T47D (cell line): ENCODE measurements around the gene MINK1.
A peak's percentile ranks its signal among the peaks of the same experiment; 100 is the strongest.
"Not testable (repeated sequence)": the region's sequence is repeated elsewhere in the genome, so short reads cannot be mapped to it uniquely, and the experiment has no call there.

Experiments used
- DNase-seq, 2 experiments: peaks; one replicate each; pipeline versions ENCODE4 v3.0.0 to v3.0.0-alpha.2; 2011 to 2012; ENCODE audit warnings: low read depth in 1 of 2, low spot score in 1 of 2
- JUND ChIP-seq: IDR thresholded peaks from 2 replicates; pipeline ENCODE4 v1.6.1; 2012; ENCODE audit warnings: low read depth
- in situ Hi-C: cut with HindIII; loops from 2 replicates; pipeline ENCODE4 v1.10.0; 2016; ENCODE audit warnings: low sequenced_read_pairs, low pct_unique_long_range_greater_than_20kb

Gene MINK1

GRCh38 chr17:4858068-4858881 lies 25.1 kb downstream of the MINK1 start:
- TF ChIP-seq JUND = no peak
- DNase-seq = no peak
- in situ Hi-C loops = no loop called here

- peak in 1 of 2 experiments; percentile 32 for DNase-seq
- TF ChIP-seq JUND = no peak
- in situ Hi-C loops = no loop called here
Measured at GRCh38 chr17:4858882-4859260, 25.7 kb downstream of the MINK1 start.

GRCh38 chr17:4859816-4860625 lies 26.9 kb downstream of the MINK1 start:
- no peak for DNase-seq
- TF ChIP-seq JUND = no peak
- in situ Hi-C loops = no loop called here

GRCh38 chr17:4860651-4861050 lies 27.5 kb downstream of the MINK1 start:
- TF ChIP-seq JUND = no peak
- DNase-seq = no peak
- in situ Hi-C loops = no loop called here

DNA sequence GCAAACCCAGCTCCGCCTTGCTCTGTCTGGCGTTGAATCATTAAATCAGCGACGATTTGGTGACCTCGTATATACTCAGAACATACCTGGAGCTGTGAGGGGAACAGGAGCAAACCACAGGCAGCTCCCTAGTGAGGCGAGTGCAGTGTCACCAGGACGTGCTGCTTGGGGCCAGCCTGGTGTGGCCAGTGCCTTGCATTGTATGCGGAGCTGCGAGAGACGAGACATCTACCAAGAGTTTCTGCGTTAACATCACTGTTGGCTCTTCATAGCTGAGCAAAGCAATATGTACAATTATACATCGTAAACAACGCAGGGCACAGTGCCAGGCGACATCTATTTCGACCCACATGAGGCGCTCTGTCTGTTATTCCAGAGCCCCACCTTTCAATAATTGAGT lies 27.9 kb downstream of the MINK1 start:
- in situ Hi-C loops = no loop called here
- no peak for DNase-seq
- no peak for TF ChIP-seq JUND

GRCh38 chr17:4862720-4863119 lies 29.6 kb downstream of the MINK1 start:
- TF ChIP-seq JUND = no peak
- in situ Hi-C loops = no loop called here
- DNase-seq = no peak

GRCh38 chr17:4863321-4863720 lies 30.2 kb downstream of the MINK1 start:
- in situ Hi-C loops = no loop called here

GRCh38 chr17:4867535-4867934 lies 34.4 kb downstream of the MINK1 start:
- in situ Hi-C loops, DNase-seq: not testable (repeated sequence)

More at GRCh38 chr17:4863321-4863720, 30.2 kb downstream of the MINK1 start:
- TF ChIP-seq JUND = no peak
- DNase-seq = no peak

DNA sequence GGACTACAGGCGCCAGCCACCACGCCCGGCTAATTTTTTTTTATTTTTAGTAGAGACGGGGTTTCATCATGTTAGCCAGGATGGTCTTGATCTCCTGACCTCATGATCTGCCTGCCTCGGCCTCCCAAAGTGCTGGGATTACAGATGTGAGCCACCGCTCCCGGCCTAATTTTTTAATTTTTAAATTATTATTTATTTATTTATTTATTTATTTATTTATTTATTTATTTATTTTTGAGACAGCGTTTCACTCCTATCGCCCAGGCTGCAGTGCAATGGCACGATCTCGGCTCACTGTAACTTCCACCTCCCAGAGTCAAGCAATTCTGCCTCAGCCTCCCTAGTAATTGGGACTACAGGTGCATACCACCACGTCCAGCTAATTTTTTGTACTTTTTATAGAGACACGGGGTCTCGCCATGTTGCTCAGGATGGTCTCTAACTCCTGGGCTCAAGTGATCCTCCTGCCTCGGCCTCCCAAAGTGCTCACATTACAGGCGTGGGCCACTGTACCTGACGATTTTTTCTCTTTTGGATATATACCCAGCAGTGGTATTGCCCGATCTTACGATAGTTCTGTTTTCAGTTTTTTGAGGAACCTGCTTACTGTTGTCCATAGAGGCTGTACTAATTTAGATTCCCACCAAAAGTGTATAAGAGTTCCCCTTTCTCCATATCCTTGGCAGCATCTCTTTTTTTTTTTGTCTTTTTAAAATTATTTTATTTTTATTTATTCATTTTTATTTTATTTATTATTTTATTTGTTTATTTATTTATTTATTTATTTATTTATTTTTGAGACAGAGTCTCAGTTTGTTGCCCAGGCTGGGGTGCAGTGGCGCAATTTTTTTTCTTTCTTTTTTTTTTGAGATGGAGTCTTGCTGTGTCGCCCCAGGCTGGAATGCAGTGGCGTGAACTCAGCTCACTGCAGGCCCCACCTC lies 36.2 kb downstream of the MINK1 start:
- in situ Hi-C loops, DNase-seq: not testable (repeated sequence)

DNA sequence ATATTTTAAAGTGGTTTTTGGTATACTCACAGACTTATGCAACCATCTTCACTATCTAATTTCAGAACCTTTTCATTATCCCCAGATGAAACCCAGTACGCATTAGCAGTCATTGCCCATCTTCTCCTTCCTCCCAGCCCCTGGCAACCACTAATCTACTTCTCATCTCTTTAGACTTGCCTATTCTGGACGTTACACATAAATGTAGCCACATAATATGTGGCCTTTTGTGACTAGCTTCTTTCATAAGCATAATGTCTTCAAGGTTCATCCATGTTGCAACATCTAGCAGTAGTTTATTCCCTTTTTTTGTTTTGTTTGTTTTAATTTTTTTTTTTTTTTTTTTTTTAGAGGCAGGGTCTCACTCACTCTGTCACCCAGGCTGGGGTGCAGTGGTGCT lies 37.7 kb downstream of the MINK1 start:
- TF ChIP-seq JUND = no peak
- no peak for DNase-seq
- in situ Hi-C loops = no loop called here

GRCh38 chr17:4872786-4873185 lies 39.6 kb downstream of the MINK1 start:
- no peak for DNase-seq
- in situ Hi-C loops = no loop called here
- TF ChIP-seq JUND = no peak

GRCh38 chr17:4877089-4877488 lies 43.9 kb downstream of the MINK1 start:
- DNase-seq = no peak
- no peak for TF ChIP-seq JUND
- in situ Hi-C loops = no loop called here
